Dermis microvascular lymphatic vessel endothelial cell (primary cell): Measurements from ENCODE around the gene CCDC28B. TPM values are rescaled to one million over a fixed set of nuclear protein-coding genes. Genes with fewer than 3 reads are reported as not detected.
A peak's percentile ranks its signal among the peaks of the same experiment; 100 is the strongest.
"Not testable (repeated sequence)": the region's sequence is repeated elsewhere in the genome, so short reads cannot be mapped to it uniquely, and the experiment has no call there.

Source experiments
- DNase-seq, 2 donors: peaks; one replicate each; pipeline versions ENCODE4 v3.0.0 to v3.0.0-alpha.2; 2010; ENCODE audit warnings: low read depth in 2 of 2
- total RNA-seq: library from RNA; depleted of rRNA; stranded (reverse); fragments of >200 nt; gene quantifications from 2 replicates; pipeline ENCODE4 v1.2.1, GENCODE V29; 2014

The CCDC28B gene
- total RNA-seq: 16.1 and 24.4 TPM in 2 replicates

DNA sequence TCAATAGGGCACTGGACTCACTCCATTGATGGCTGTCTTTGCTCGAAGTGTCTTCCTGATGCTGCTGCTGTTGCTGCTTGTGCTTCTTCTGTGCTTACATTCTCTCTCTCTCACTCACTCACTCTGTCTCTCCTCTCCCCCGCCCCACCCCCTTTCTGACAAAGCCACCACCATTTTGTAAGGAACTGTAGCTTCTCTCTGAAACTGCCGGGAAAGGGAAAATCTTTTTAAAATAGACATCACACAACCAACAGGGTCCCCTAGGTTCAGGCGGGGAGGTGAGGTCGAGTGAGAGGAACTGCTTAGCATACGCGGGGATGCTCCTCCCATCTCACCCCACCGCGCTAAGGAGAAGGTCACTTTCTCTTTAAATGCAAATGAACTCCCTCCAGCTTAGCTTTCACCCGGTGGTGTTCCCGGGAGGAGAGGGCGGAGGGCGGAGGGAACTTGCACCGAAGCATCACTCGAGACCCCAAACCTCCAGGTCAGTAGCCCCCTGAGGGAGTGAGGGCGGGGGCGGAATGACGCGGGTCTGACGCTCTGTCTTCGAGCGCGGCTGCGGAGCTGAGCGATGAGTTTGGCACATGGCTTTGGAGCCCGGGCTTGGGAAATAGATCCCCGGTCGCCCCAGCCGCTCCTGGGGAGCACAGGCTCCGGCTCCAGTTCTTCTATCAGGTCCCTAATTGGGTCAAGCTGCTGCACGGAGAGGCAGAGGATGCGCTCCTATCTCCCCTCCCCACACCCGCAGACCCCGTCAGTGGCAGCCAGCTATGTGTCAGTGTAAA, at the start of gene CCDC28B:
CCDC28B (plus strand) TSS at position 370 of the 785 bp plus-strand sequence. CDS start 1,341 bp downstream, outside the sequence.
- peak in 1 of 2 donors; percentile 41 for DNase-seq

DNA sequence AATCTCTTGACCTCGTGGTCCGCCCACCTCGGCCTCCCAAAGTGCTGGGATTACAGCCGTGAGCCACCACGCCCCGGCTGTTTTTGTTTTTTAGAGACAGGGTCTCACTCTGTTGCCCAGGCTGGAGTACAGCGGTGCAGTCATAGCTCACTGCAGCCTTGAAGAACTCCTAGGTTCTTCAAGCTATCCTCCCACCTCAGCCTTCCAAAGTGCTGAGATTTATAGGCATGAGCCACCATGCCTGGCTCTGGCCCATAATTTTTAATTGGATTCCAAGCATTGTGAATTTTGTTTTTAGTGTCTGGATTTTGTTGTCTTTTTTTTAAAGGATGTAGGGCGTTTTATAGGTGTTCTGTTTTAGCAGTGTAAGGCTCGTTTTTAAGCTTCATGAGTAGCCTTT, 49.5 kb upstream of the CCDC28B start:
- DNase-seq: no peak

DNA sequence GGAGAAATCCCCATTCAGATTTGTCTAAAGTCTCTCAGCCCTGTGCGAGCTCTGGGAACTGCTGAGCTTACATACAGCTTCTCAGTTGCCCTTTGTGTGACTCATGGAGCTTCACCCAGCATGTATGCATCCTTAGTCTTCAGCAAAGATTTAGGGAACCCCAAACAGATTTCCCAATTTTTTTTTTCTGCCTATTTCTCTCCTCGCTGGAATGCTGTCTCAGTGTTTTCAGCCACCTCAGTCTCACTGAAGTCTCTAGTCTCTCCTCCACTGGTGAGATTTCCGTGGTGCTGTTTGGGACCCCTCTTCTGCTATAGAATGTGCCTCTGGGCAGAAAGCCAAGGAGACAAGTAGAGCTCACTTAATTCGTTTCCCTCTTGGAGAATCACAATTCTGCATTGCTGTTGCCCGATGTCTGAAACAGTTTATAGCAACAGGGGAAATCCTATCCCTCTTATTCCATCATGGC, 49.0 kb upstream of the CCDC28B start:
- peak in 1 of 2 donors; percentile 5 for DNase-seq

DNA sequence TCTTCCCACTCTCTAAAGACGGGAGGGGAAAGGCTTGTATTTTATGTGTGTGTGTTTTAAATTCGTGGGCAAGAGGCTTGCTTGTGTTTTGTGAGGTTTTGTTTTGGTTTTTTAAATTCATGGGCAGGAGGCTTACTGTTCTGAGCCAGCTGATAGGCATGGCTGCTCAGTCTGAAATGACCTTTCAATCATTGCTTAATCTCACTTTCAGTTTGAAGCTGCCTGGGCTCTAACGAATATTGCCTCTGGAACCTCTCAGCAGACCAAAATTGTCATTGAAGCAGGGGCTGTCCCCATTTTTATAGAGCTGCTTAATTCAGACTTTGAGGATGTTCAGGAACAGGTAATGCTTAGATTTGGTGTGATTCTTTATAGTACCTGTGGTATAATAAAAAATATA, 41.2 kb upstream of the CCDC28B start:
- no peak for DNase-seq

DNA sequence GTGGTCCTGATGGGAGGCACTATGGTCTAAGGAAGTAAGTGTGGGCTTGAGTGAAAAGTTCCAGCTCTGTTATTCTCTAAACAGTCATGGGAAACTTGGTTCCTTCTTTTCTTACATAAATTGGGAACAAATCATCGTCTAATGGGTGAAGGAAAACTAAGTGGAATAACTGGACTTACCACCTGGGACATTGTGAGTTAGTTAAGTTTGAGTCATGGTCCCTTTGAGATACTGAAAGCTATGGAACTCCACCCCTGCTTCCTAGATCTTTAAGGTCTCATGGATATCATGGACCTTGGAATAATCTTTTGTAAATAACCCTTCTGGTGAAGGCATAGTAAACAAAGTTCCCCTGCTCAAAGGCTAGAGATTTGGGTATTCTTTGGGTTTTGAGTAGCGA, 37.0 kb upstream of the CCDC28B start:
- no peak for DNase-seq

DNA sequence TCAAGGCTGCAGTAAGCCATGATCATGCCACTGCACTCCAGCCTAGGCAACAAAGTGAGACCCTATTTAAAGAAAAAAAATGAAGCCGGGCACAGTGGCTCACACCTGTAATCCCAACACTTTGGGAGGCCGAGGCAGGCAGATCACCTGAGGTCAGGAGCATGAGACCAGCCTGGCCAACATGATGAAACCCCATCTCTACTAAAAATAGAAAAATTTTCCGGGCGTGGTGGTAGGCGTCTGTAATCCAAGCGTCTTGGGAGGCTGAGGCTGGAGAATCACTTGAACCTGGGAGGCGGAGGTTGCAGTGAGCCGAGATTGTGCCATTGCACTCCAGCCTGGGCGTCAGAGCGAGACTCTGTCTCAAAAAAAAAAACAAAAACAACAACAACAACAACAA, 34.8 kb upstream of the CCDC28B start:
- DNase-seq: not testable (repeated sequence)

DNA sequence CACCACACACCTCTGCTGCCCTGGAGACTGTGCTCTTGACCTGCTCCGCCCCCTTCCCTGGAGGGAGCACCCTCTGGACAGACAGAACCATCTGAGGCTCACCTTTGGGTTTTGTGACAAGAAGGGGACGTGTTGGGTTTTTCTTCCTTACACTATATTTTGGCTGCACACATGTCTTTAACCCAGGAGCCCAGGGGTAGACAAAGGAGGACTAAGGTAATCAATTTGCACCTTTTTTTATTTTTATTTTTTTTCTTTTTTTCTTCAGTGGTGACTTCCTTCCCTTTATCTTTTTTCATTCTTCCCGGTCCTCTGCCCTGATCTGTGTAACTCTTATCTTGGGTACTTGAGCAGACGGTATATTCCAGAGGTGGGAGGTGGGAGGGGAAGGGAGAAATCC, 29.4 kb upstream of the CCDC28B start:
- no peak for DNase-seq

DNA sequence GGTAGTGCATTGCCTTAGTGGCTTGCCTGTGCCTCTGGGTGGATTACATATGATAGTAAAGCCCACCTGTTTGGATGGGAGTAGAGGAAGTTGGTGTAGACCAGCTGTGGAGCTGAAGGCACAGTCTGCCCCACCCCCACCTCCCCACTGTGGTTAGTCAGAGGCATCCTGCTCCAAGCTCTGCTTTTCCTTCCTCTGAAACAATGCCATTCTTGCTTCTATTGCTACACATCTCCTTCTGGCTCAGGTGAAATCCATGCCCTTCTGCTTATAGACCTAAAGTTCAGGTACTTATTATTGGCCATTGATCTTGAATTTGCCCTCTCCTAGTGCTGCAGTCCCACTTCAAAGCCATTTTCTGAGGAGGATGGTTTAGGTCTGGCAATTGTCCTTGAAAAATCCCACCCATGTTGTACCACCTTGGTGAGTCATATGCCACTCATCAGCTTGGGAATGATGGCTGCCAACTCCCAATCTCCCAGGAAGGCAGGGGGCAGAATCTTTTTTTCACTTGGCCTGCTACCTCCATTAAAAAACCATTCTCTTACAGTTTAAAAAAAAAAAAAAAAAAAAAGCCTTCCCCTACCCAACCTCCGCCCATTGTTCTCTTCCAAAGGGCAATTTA, 27.7 kb upstream of the CCDC28B start:
- peak in 1 of 2 donors; percentile 64 for DNase-seq

DNA sequence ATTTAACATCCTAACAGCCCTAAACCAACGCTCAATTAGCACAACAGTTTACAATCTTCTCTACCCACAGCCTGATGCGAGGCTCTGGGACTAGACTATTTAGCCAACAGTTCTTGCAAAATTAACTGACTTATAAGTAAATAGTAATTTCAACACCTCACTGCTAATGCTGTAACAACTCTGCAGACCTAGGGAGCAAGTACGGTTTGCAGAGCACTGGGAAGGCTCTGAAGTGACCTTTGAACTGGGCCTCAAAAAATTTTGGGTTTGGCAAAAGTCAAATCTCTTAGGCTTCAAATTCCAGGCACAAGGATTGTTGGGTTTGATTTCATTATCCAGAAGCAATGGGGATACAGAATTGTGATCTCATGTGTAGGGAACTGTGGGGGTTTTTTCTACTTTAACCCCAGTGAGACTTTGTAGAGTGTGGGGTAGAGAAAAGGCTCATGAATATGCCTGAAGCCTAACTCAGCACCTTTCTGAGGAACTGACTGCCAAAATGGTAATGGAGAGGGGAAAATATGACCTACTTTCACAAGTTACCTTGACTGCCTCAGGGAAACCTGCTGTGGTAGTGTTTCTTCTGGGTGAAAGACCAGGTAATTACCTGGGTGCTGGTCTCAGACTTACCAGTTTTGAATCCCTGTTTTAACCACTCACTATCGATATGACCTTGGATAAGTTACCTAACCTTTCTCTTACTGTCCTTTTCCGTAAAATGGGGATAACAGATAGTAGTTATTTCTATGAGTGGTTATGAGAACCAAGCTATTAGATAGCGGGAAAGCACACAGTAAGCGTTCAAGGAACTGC, 21.8 kb upstream of the CCDC28B start:
- no peak for DNase-seq

DNA sequence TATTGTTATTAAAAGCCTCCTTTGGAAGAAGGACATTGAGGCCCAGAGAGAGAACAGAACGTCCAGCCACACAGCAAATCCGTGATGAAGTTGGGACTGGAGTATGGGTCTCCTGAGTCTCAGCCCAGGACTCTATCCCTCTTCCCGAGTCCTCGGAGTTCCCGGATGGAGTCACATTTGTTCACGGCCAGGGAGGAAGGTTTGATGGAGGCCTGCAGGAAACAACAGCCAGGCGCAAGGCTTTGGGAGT, 21.3 kb upstream of the CCDC28B start:
- no peak for DNase-seq

DNA sequence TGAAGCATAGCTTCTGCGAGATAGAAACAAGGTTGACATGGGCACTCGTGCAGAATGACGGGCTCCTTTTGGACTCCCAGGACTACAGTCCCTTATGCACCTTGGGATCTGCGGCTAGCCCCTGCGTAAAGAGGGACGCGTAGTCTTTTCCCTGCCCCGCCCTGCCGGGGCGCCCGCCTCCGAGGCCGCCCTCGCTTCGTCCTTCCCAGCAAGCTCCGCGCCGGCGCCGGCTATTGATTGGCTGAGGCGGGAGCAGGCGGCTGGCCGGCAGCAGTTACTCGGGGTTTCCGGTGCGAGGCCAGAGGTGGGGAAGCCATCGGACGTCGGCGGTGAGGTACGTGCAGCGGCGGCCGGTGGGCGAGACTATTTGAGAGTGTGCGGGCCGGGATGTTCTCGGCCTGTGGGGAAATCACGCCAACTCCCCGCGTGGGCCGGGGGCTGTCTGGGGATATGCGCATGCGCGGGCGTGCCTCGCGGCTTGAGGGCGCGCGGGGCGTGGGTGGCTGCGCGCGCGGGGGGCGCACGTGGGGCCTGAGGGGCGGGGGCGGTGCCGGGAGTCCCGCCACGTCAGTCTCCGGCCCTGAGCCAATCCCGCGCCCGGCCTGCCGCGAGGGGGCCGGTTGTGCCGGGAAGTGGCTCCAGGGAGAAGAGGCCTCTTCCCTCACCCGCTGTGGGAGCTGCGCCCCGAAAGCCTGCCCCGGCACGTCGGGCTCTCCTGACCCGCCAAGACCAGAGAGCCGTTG, 20.8 kb upstream of the CCDC28B start, which contains the start of gene TXLNA:
TXLNA (plus strand) TSS at position 233 of the 743 bp plus-strand sequence. CDS start 671 bp downstream, outside the sequence.
- peak; percentile 79 to 94 for DNase-seq

DNA sequence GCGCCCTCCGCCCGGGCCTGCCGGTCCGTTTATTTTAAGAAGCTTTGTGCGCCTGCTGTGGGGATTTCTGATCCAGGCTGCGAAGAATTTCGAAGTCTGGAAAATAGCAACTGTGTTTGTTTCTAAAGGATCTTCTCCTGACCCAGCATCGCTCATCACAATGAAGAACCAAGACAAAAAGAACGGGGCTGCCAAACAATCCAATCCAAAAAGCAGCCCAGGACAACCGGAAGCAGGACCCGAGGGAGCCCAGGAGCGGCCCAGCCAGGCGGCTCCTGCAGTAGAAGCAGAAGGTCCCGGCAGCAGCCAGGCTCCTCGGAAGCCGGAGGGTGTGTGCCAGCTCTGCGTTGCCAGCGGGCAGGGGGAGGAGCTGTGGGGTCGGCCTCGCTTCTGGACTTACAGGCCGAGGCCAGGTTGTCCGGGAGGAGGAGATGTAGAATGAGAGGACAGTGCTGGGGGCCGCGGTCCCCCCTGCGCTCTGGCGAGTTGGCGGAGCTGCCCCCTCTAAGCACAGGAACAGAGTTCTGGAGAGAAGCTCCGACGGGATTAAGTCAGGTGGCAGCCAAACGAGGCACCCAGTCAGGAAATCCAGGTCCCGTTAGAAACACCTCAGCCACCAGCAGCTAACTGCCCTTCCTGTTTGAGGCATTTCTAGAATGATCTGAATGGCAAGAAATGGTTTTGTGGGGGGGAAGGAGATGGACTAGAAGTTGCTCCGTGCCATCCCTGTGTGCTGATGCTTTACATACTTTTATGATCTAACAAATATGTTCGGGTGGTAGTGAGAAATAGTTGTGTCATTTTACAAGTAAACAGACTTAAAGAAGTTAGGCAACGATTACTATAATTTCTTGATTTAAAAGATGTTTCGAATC, 20.0 kb upstream of the CCDC28B start:
- peak in 1 of 2 donors; percentile 53 for DNase-seq

DNA sequence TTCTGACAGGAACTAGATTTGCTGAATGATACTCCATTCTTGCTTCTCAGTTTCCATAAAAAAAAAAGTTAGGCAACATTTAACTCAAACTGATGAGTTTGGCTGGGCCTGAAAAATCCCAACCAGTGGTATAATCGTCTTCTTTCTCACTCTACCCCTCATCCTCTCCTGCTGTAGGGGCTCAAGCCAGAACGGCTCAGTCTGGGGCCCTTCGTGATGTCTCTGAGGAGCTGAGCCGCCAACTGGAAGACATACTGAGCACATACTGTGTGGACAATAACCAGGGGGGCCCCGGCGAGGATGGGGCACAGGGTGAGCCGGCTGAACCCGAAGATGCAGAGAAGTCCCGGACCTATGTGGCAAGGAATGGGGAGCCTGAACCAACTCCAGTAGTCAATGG, 19.3 kb upstream of the CCDC28B start:
- DNase-seq: no peak

DNA sequence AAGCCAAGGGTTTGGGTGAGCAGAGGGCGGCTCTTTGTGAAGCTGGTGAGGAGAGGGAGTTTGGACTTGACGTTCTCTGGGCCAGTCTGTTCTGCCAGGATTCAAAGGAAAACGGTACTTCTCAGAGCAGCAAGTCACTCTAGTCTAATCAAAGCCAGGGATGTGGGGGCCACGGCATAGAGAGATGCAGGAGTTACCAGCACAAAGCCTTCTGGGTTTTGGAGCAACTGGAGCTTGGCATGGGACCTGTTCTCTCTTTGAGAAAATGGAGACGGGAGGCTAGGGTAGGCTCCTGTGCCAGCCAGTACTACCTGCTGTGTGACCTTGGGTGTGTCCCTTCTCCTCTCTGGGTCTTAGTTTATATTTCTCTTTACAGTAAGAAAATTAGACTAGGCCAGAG, 18.8 kb upstream of the CCDC28B start:
- DNase-seq: no peak

DNA sequence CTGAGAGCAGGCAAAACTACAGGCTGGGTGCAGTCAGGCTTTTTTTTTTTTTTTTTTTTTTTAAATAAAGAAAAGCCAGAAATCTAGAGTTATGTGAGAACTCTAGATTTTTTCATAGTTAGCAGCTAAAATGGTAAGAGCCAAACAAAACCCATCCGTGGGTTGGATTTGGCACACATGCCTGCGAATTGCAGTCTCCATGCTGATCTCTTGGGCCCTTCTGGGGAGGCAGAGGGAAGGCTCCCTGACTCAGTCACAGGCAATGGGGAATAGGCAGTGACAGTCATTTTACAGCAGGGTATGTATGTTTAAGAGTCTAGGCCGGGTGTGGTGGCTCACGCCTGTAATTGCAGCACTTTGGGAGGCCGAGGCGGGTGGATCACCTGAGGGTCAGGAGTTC, 18.3 kb upstream of the CCDC28B start:
- DNase-seq: no peak

DNA sequence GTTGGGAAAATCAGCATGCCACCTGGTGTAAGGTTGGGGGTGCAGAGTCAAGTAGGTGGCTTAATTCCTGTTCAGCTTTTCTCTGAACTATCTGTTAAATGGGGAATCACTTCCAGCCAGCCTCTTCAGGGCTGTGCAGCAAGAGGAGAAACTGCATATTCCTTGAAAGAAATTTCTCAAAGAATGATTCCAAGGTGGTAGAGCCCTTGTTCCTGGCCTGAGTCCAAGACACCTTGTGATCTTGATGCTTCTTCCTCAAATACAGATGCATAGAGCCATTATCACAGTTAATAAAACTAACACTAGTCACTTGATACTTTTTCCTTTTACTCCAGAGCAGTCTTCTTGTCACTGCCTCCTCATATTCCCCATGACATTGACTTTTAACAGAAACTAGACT, 15.7 kb upstream of the CCDC28B start:
- no peak for DNase-seq

DNA sequence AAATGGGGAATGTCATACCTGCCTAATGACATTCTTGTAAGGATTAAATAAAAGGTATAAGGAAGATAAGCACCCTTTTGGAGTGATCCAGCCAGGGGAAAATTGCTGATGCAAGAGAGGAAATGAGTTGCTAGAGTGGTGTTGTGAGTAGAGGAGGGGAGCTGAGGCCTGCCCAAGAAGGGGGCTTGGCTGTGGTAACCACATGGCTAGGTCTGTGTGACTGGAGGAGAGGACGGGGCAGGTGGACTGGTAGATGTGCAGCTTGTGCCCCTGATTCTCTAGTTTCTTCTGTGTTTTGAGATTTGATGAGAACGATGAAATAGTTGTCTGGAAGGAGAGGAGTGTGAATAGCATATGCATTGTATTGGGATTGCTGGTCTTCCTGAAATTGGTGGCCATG, 14.3 kb upstream of the CCDC28B start:
- DNase-seq: no peak

DNA sequence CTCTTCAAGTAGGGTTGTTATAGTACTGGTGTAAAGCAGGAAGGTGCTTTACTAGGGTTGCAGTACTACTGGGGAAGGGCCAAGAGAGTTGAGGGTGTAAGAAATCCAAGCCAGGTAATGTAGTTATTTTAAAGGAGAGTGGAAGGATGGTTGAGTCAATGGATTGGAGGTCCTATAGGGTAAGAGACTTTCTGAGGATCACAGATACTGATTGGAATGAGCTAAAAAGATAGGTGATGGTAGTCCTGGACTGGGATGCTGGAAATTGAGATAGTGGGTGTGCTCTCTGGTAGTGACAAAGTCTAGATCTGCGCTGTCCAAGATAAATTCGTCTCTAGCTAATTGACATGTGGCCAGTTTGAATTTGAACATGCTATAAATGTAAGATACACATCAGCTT, 13.9 kb upstream of the CCDC28B start:
- no peak for DNase-seq

DNA sequence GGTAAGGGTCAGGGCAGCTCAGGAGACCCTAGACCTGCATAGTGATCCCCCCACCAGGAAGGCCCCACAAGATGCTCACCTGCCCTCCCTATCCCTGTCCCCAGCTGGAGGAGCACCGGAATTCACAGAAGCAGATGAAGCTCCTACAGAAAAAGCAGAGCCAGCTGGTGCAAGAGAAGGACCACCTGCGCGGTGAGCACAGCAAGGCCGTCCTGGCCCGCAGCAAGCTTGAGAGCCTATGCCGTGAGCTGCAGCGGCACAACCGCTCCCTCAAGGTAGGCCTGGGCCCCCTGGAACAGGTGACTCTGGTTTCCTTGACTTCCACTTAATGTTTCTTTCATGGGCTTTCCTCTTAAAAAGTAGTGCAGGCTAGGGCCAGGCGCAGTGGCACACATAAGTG, 12.5 kb upstream of the CCDC28B start:
- no peak for DNase-seq

DNA sequence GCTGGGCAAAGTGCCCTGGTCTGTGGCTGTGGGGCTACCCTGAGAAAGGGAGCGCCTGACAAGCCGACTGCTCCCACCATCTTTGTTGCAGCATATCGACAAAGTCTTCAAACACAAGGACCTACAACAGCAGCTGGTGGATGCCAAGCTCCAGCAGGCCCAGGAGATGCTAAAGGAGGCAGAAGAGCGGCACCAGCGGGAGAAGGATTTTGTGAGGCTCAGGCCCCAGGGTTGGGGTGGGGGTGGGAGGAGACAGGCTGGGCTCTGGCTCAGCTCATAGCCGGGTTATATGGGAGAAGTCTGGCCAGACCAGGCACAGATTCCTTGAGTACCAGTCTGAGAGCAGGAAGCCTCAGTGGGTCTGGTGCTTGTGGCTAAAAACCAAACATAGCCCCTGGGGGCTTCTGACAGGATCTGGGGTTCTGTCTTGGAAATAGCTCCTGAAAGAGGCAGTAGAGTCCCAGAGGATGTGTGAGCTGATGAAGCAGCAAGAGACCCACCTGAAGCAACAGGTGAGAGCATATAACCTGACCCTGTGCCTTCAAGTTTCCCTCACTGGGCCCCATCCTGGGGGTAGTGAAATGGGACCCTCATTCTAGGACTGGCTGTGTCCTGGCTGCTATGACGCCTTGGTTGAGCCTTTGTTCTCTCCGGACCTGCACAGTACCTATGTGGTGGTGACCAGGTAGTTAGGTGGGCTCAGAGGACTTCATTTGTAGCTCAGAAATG, 8.0 kb upstream of the CCDC28B start:
- no peak for DNase-seq
